CD4-positive, alpha-beta T cell treated with Interleukin-6 at 100 ng/mL for 8 hours (primary cell): ENCODE data around the gene UBXN4.
"Not testable (repeated sequence)": the region's sequence is repeated elsewhere in the genome, so short reads cannot be mapped to it uniquely, and the experiment has no call there.

ENCODE experiments used
- DNase-seq: peaks from one replicate; pipeline ENCODE4 v3.0.0-alpha.2; 2020; ENCODE audit warnings: mixed read lengths, low spot score

The UBXN4 gene

GRCh38 chr2:135768863-135769262 lies 27.2 kb downstream of the UBXN4 start:
- DNase-seq: no peak

GRCh38 chr2:135773319-135773718 lies 31.7 kb downstream of the UBXN4 start:
- DNase-seq: no peak

- no peak for DNase-seq
These were observed 32.3 kb downstream of the UBXN4 start for GRCh38 chr2:135773917-135774316.

GRCh38 chr2:135775420-135775819 lies 33.8 kb downstream of the UBXN4 start:
- DNase-seq: no peak

GRCh38 chr2:135776367-135776766 lies 34.7 kb downstream of the UBXN4 start:
- no peak for DNase-seq

- DNase-seq: no peak
These were observed 40.6 kb downstream of the UBXN4 start for GRCh38 chr2:135782231-135782630.

GRCh38 chr2:135783439-135783838 lies 41.8 kb downstream of the UBXN4 start:
- DNase-seq: no peak

GRCh38 chr2:135785032-135785431 lies 43.4 kb downstream of the UBXN4 start:
- no peak for DNase-seq

- no peak for DNase-seq
These were observed 45.2 kb downstream of the UBXN4 start for GRCh38 chr2:135786823-135787222.

GRCh38 chr2:135790423-135790822 lies 48.8 kb downstream of the UBXN4 start:
- DNase-seq: no peak

GRCh38 chr2:135791418-135792190 lies 49.9 kb downstream of the UBXN4 start:
- no peak for DNase-seq

- no peak for DNase-seq
These were observed 50.9 kb downstream of the UBXN4 start for GRCh38 chr2:135792401-135793150.

GRCh38 chr2:135795641-135796040 lies 54.0 kb downstream of the UBXN4 start:
- not testable (repeated sequence) for DNase-seq

- no peak for DNase-seq
These were observed 55.0 kb downstream of the UBXN4 start for GRCh38 chr2:135796606-135797005.

- DNase-seq: peak; percentile 76
These were observed 56.0 kb downstream of the UBXN4 start for GRCh38 chr2:135797497-135798274.

GRCh38 chr2:135798275-135798705 lies 56.6 kb downstream of the UBXN4 start:
- DNase-seq: no peak

- DNase-seq: no peak
These were observed 57.1 kb downstream of the UBXN4 start for GRCh38 chr2:135798762-135799161.

- DNase-seq: no peak
These were observed 58.1 kb downstream of the UBXN4 start for GRCh38 chr2:135799738-135800137.

- no peak for DNase-seq
These were observed 59.1 kb downstream of the UBXN4 start for GRCh38 chr2:135800513-135801460.

- DNase-seq: no peak
These were observed 60.7 kb downstream of the UBXN4 start for GRCh38 chr2:135802350-135802749.

- DNase-seq: no peak
These were observed 61.6 kb downstream of the UBXN4 start for GRCh38 chr2:135803278-135803677.
